Astrocyte (in vitro differentiated cells and primary cell): ENCODE data around the gene MED13. TPM values are rescaled to one million over a fixed set of nuclear protein-coding genes. Genes with fewer than 3 reads are reported as not detected.

Experiments
- DNase-seq: peaks from one replicate; pipeline ENCODE4 v3.0.0-alpha.2; 2010; ENCODE audit warnings: low read depth
- FAIRE-seq: peaks from 2 replicates; lab custom pipeline; 2011; peaks lifted over from hg19 to GRCh38; lab: Jason Lieb, UNC
- H2AFZ ChIP-seq: 2 replicates; pipeline ENCODE4 v1.6.0; 2012; ENCODE audit warnings: low read depth, low read length, inconsistent platforms
- H3K27ac ChIP-seq: 2 replicates; pipeline ENCODE4 v1.5.1; 2011; ENCODE audit warnings: low read depth, low read length, inconsistent platforms
- H3K27me3 ChIP-seq: 2 replicates; pipeline ENCODE4 v1.6.0; 2011; ENCODE audit warnings: low read length, inconsistent platforms; ENCODE audit not compliant: insufficient read depth
- H3K36me3 ChIP-seq: 2 replicates; pipeline ENCODE4 v1.5.1; 2011; ENCODE audit warnings: low read length, inconsistent platforms; ENCODE audit not compliant: insufficient read depth
- H3K4me1 ChIP-seq: 2 replicates; pipeline ENCODE4 v1.5.1; 2011; ENCODE audit warnings: low read length, inconsistent platforms; ENCODE audit not compliant: insufficient read depth
- H3K4me2 ChIP-seq: 2 replicates; pipeline ENCODE4 v1.6.0; 2012; ENCODE audit warnings: low read length, inconsistent platforms
- H3K4me3 ChIP-seq: 2 replicates; pipeline ENCODE4 v1.5.1; 2011; ENCODE audit warnings: low read depth, mild to moderate bottlenecking, low read length, inconsistent platforms; ENCODE audit not compliant: insufficient read depth
- H3K79me2 ChIP-seq: 2 replicates; pipeline ENCODE4 v1.6.0; 2012; ENCODE audit warnings: mild to moderate bottlenecking, low read length, inconsistent platforms; ENCODE audit not compliant: insufficient read depth
- H3K9ac ChIP-seq: 2 replicates; pipeline ENCODE4 v1.6.0; 2012; ENCODE audit warnings: mild to moderate bottlenecking, low read length, inconsistent platforms
- H3K9me3 ChIP-seq: 2 replicates; pipeline ENCODE4 v1.5.1; 2012; ENCODE audit warnings: low read depth, mild to moderate bottlenecking, low read length, inconsistent platforms; ENCODE audit not compliant: insufficient read depth
- H4K20me1 ChIP-seq: 2 replicates; pipeline ENCODE4 v1.6.0; 2012; ENCODE audit warnings: low read length, inconsistent platforms; ENCODE audit not compliant: insufficient read depth
- H3K27ac Mint-ChIP-seq: one replicate; pipeline ENCODE4 v1.8.0; 2021; ENCODE audit warnings: mild to moderate bottlenecking, mixed read lengths; ENCODE audit not compliant: unreplicated experiment
- H3K27me3 Mint-ChIP-seq: one replicate; pipeline ENCODE4 v1.8.0; 2021; ENCODE audit warnings: low read depth, mixed read lengths; ENCODE audit not compliant: unreplicated experiment
- H3K36me3 Mint-ChIP-seq: one replicate; pipeline ENCODE4 v1.8.0; 2021; ENCODE audit warnings: low read depth, mixed read lengths; ENCODE audit not compliant: unreplicated experiment
- H3K4me1 Mint-ChIP-seq: one replicate; pipeline ENCODE4 v1.8.0; 2021; ENCODE audit warnings: low read depth, mixed read lengths; ENCODE audit not compliant: unreplicated experiment
- H3K4me3 Mint-ChIP-seq: one replicate; pipeline ENCODE4 v1.8.0; 2021; ENCODE audit warnings: mild to moderate bottlenecking, moderate library complexity, mixed read lengths; ENCODE audit not compliant: unreplicated experiment
- H3K9me3 Mint-ChIP-seq: one replicate; pipeline ENCODE4 v1.8.0; 2021; ENCODE audit warnings: mild to moderate bottlenecking, mixed read lengths; ENCODE audit not compliant: unreplicated experiment
- CTCF ChIP-seq: IDR thresholded peaks from 2 replicates; pipeline ENCODE4 v1.5.1; 2011; ENCODE audit warnings: low read depth, mild to moderate bottlenecking, inconsistent platforms, low read length, moderate library complexity; ENCODE audit not compliant: insufficient read depth
- EZH2 ChIP-seq: IDR thresholded peaks from 2 replicates; pipeline ENCODE4 v1.6.1; 2012; ENCODE audit warnings: mild to moderate bottlenecking, low read length, inconsistent platforms; ENCODE audit not compliant: insufficient read depth
- total RNA-seq: library from RNA; stranded (reverse); gene quantifications from 2 replicates; pipeline ENCODE4 v1.2.1, GENCODE V29; 2021

MED13 gene
- total RNA-seq, 1 donor from 2014 or later: 55.0 TPM

- DNase-seq: no peak
- Histone ChIP-seq H3K9me3 (no peaks in the 10 kb centered on the region), H3K27me3 (no peaks in the 10 kb centered on the region), H3K27ac (no peak overlapping the region), H3K79me2 (no peaks in the 10 kb centered on the region), H4K20me1 (no peaks in the 10 kb centered on the region), H3K4me2 (no peak overlapping the region), H3K4me3 (no peak overlapping the region), H3K36me3 (peaks cover 18% of the 10 kb centered on the region), H2AFZ (no peak overlapping the region), H3K4me1 (no peaks in the 10 kb centered on the region), H3K9ac (no peak overlapping the region)
- Mint-ChIP-seq H3K4me3 (no peak overlapping the region), H3K27me3 (no peaks in the 10 kb centered on the region), H3K27ac (no peak overlapping the region), H3K4me1 (no peaks in the 10 kb centered on the region), H3K9me3 (no peaks in the 10 kb centered on the region), H3K36me3 (peaks cover 2% of the 10 kb centered on the region)
- no peak for FAIRE-seq
- TF ChIP-seq EZH2: no peak
- no peak for TF ChIP-seq CTCF
Observed at GRCh38 chr17:61908292-61909037, 156.6 kb downstream of the MED13 start.

GRCh38 chr17:61907361-61907760 is 157.7 kb downstream of the MED13 start:
- Mint-ChIP-seq H3K27ac (no peak overlapping the region), H3K4me3 (no peak overlapping the region), H3K9me3 (no peaks in the 10 kb centered on the region), H3K36me3 (peaks cover 3% of the 10 kb centered on the region), H3K27me3 (no peaks in the 10 kb centered on the region), H3K4me1 (no peaks in the 10 kb centered on the region)
- Histone ChIP-seq H3K9me3 (no peaks in the 10 kb centered on the region), H3K9ac (no peak overlapping the region), H3K4me1 (no peaks in the 10 kb centered on the region), H3K4me2 (no peak overlapping the region), H3K79me2 (no peaks in the 10 kb centered on the region), H3K27me3 (no peaks in the 10 kb centered on the region), H3K36me3 (peaks cover 18% of the 10 kb centered on the region), H2AFZ (no peak overlapping the region), H4K20me1 (no peaks in the 10 kb centered on the region), H3K27ac (no peak overlapping the region), H3K4me3 (no peak overlapping the region)
- TF ChIP-seq CTCF (no peak), EZH2 (no peak)
- DNase-seq (no peak), FAIRE-seq (no peak)

GRCh38 chr17:61904094-61904710 is 160.9 kb downstream of the MED13 start:
- Histone ChIP-seq H3K27ac (no peak overlapping the region), H4K20me1 (no peaks in the 10 kb centered on the region), H2AFZ (no peak overlapping the region), H3K4me1 (no peaks in the 10 kb centered on the region), H3K9ac (no peak overlapping the region), H3K27me3 (no peaks in the 10 kb centered on the region), H3K4me3 (no peak overlapping the region), H3K4me2 (no peak overlapping the region), H3K79me2 (no peaks in the 10 kb centered on the region), H3K9me3 (no peaks in the 10 kb centered on the region), H3K36me3 (peaks cover 10% of the 10 kb centered on the region)
- TF ChIP-seq CTCF (no peak), EZH2 (no peak)
- H3K4me3 Mint-ChIP-seq: no peak overlapping the region
- H3K27ac Mint-ChIP-seq: no peak overlapping the region
- no peaks in the 10 kb centered on the region for H3K9me3 Mint-ChIP-seq
- no peaks in the 10 kb centered on the region for H3K4me1 Mint-ChIP-seq
- peaks cover 3% of the 10 kb centered on the region for H3K36me3 Mint-ChIP-seq
- no peaks in the 10 kb centered on the region for H3K27me3 Mint-ChIP-seq
- DNase-seq (no peak), FAIRE-seq (no peak)
